ENCODE measurements around the gene CD70. TPM values are rescaled to one million over a fixed set of nuclear protein-coding genes. Genes with fewer than 3 reads are reported as not detected.

The CD70 gene
- total and polyA plus RNA-seq, 4 donors, result 0.22 to 0.57 (median 0.34) TPM

- no peak for ATAC-seq (ENCODE audit: insufficient read depth, low FRiP score)
- Histone ChIP-seq H3K27me3 (ENCODE audit: control insufficient read depth in 3 of 3, insufficient read depth in 3 of 3, low read length in 2 of 3) (peaks cover 0 to 3% (median 0%) of the 10 kb centered on the region in 3 donors), H3K4me1 (ENCODE audit: control insufficient read depth in 5 of 5, insufficient read depth in 5 of 5, low read length in 5 of 5) (no peaks in the 10 kb centered on the region), H3K27ac (ENCODE audit: low read depth in 1 of 2, low read length in 1 of 2) (no peak overlapping the region), H3K9me3 (ENCODE audit: control insufficient read depth in 4 of 4, insufficient read depth in 3 of 4, low read length in 3 of 4) (peaks cover 0 to 5% (median 3%) of the 10 kb centered on the region in 4 donors), H3K9ac (ENCODE audit: insufficient read depth in 1 of 2, low read length in 2 of 2) (no peak overlapping the region), H3K36me3 (ENCODE audit: control insufficient read depth in 4 of 4, insufficient read depth in 4 of 4, low read length in 4 of 4) (no peaks in the 10 kb centered on the region), H3K4me3 (no peak overlapping the region)
- TF ChIP-seq CTCF (IDR thresholded peaks at IDR 0.05; ENCODE audit: control extremely low read depth, extremely low read depth), result no peak
- 73 to 75% methylated on average over 2 of the region's 2 CpGs for WGBS, 2 donors
- DNase-seq, result no peak
Observed at GRCh38 chr19:6617374-6617773, 26.4 kb upstream of the CD70 start.

GRCh38 chr19:6616011-6616410 lies 25.1 kb upstream of the CD70 start:
- TF ChIP-seq CTCF (IDR thresholded peaks at IDR 0.05; ENCODE audit: control extremely low read depth, extremely low read depth), result no peak
- Histone ChIP-seq H3K9me3 (ENCODE audit: control insufficient read depth in 4 of 4, insufficient read depth in 3 of 4, low read length in 3 of 4) (peaks cover 0 to 5% (median 3%) of the 10 kb centered on the region in 4 donors), H3K27me3 (ENCODE audit: control insufficient read depth in 3 of 3, insufficient read depth in 3 of 3, low read length in 2 of 3) (peaks cover 0 to 6% (median 2%) of the 10 kb centered on the region in 3 donors), H3K9ac (ENCODE audit: insufficient read depth in 1 of 2, low read length in 2 of 2) (no peak overlapping the region), H3K4me1 (ENCODE audit: control insufficient read depth in 5 of 5, insufficient read depth in 5 of 5, low read length in 5 of 5) (no peaks in the 10 kb centered on the region), H3K36me3 (ENCODE audit: control insufficient read depth in 4 of 4, insufficient read depth in 4 of 4, low read length in 4 of 4) (no peaks in the 10 kb centered on the region), H3K27ac (ENCODE audit: low read depth in 1 of 2, low read length in 1 of 2) (no peak overlapping the region), H3K4me3 (no peak overlapping the region)
- ATAC-seq (ENCODE audit: insufficient read depth, low FRiP score) (no peak), DNase-seq (no peak)
- 81 to 88% methylated on average over 6 of the region's 6 CpGs for WGBS, 2 donors

DNA sequence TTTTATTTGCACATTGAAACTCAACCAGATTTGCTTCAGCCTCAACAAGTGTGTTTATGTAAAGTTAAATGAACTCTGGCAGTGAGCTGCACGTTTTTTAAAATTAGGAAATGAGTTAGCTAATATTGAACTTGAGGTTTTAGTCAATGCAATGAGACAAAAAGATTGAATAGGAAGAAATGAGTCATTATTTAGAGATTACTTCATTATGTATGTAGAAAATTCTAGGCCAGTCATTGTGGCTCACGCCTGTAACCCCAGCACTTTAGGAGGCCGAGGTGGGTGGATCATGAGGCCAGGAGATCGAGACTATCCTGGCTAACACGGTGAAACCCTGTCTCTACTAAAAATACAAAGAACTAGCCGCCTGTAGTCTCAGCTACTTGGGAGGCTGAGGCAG lies 22.8 kb upstream of the CD70 start:
- DNase-seq, result no peak
- WGBS, 2 donors, result 60 to 63% methylated on average over 6 of the region's 6 CpGs

More for the DNA sequence above, 22.8 kb upstream of the CD70 start:
- H3K4me3 ChIP-seq, result no peak overlapping the region
- no peak for TF ChIP-seq CTCF (IDR thresholded peaks at IDR 0.05; ENCODE audit: control extremely low read depth, extremely low read depth)
- H3K36me3 ChIP-seq (ENCODE audit: control insufficient read depth in 4 of 4, insufficient read depth in 4 of 4, low read length in 4 of 4), result no peaks in the 10 kb centered on the region
- ATAC-seq (ENCODE audit: insufficient read depth, low FRiP score), result no peak
- H3K9ac ChIP-seq (ENCODE audit: insufficient read depth in 1 of 2, low read length in 2 of 2), result no peak overlapping the region
- peaks cover 0 to 11% (median 4%) of the 10 kb centered on the region in 3 donors for H3K27me3 ChIP-seq (ENCODE audit: control insufficient read depth in 3 of 3, insufficient read depth in 3 of 3, low read length in 2 of 3)
- H3K4me1 ChIP-seq (ENCODE audit: control insufficient read depth in 5 of 5, insufficient read depth in 5 of 5, low read length in 5 of 5), result no peaks in the 10 kb centered on the region
- H3K27ac ChIP-seq (ENCODE audit: low read depth in 1 of 2, low read length in 1 of 2), result no peak overlapping the region
- peaks cover 0 to 5% (median 3%) of the 10 kb centered on the region in 4 donors for H3K9me3 ChIP-seq (ENCODE audit: control insufficient read depth in 4 of 4, insufficient read depth in 3 of 4, low read length in 3 of 4)

Measured in lung (tissue), 12 donors.